ENCODE data around the gene TMEM156.

- TF ChIP-seq POLR2AphosphoS5 (IDR thresholded peaks at IDR 0.05) = no peak
- no peak for TF ChIP-seq CTCF (IDR thresholded peaks at IDR 0.05)
- TF ChIP-seq POLR2A (IDR thresholded peaks at IDR 0.05) = no peak
- no peak for TF ChIP-seq EP300 (IDR thresholded peaks at IDR 0.05)
Observed at GRCh38 chr4:39067451-39067850, 35.2 kb upstream of the TMEM156 start.
